ENCODE data around the gene OPRD1.

- TF ChIP-seq CTCF (IDR thresholded peaks at IDR 0.05), result no peak
- no peak for TF ChIP-seq POLR2A (IDR thresholded peaks at IDR 0.05)
Measured at GRCh38 chr1:28897789-28898188, 85.8 kb downstream of the OPRD1 start.
